22Rv1 (cell line): Measurements from ENCODE around the gene TAF10.

Experiments
- H3K27ac ChIP-seq: fragments of 450-650 bp; 2 replicates; pipeline ENCODE4 v1.5.1; 2017
- ZFX ChIP-seq: fragments of 450-650 bp; IDR thresholded peaks from 2 replicates; pipeline ENCODE4 v1.6.1; 2017; ENCODE audit warnings: antibody characterized with exemption, borderline replicate concordance
- TF ChIP-seq, protein P1 (sequence below): fragments of 450-650 bp; IDR thresholded peaks from 2 replicates; pipeline ENCODE4 v1.5.1; 2017; ENCODE audit warnings: mild to moderate bottlenecking

Gene TAF10

DNA sequence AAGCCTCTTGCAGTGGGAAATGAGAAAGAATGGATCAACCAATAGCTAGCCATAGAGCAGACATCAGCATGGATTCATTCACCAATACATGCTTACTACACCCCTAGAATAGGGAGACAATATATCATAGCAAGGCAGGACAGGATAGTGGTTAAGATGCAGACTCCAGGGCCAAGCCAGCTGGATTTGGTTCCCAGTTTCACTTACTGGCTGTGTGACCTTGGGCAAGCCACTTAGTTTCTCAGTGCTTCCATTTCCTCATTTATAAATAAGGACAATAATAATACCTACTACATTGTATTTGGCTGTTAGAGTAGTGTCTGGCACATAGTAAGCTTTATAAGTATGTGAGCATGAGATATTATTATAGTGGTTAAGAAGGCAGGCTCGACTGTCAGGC, 36.5 kb upstream of the TAF10 start:
- H3K27ac ChIP-seq = no peak overlapping the region

GRCh38 chr11:6647836-6648235, 35.8 kb upstream of the TAF10 start:
- TF ChIP-seq, protein P1, sequence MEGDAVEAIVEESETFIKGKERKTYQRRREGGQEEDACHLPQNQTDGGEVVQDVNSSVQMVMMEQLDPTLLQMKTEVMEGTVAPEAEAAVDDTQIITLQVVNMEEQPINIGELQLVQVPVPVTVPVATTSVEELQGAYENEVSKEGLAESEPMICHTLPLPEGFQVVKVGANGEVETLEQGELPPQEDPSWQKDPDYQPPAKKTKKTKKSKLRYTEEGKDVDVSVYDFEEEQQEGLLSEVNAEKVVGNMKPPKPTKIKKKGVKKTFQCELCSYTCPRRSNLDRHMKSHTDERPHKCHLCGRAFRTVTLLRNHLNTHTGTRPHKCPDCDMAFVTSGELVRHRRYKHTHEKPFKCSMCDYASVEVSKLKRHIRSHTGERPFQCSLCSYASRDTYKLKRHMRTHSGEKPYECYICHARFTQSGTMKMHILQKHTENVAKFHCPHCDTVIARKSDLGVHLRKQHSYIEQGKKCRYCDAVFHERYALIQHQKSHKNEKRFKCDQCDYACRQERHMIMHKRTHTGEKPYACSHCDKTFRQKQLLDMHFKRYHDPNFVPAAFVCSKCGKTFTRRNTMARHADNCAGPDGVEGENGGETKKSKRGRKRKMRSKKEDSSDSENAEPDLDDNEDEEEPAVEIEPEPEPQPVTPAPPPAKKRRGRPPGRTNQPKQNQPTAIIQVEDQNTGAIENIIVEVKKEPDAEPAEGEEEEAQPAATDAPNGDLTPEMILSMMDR = no peak
- TF ChIP-seq ZFX = no peak
- H3K27ac ChIP-seq = no peak overlapping the region

More for the DNA sequence above, 36.5 kb upstream of the TAF10 start:
- TF ChIP-seq ZFX = no peak
- TF ChIP-seq, protein P1 = no peak

DNA sequence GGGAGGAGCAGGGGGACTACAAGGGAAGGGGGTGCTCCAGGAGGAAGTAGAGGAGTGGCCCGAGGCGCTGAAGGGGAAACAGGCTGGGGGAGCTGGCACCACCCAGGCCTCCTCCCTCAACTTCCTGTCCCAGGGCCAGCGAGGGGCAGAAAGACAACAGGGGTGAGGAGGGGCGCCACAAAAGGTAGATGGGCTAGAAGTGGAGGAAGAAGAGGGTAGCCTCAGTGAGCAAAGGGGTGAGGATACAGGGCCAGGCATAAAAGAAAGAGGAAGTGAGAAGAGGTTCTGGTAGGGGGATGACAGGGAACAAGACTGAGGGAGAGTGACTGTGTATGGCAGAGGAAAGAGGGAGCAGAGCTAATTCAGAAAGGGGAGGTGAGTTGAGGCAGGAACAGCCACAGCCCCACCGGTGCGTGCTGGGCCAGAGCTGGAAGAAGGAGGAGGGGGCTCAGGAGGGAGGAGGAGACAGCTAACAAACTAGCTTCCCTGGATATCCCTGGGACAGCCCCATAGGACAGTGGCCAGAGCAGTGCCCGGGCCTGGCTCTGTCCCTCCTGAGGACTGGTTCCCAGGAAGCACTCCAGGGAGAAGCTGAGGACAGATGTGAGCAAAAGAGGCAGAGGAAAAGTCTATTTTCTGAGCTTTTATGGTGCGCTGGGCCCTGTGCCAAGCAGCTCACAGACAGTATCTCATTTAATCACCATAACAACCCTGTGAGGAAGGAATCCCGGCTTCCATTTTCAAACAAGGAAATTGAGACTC, 35.1 kb upstream of the TAF10 start:
- no peak overlapping the region for H3K27ac ChIP-seq
- no peak for TF ChIP-seq ZFX
- TF ChIP-seq, protein P1 = no peak

GRCh38 chr11:6646576-6646917, 34.5 kb upstream of the TAF10 start:
- H3K27ac ChIP-seq = no peak overlapping the region
- TF ChIP-seq, protein P1 = no peak
- TF ChIP-seq ZFX = no peak

GRCh38 chr11:6646071-6646470, 34.1 kb upstream of the TAF10 start:
- H3K27ac ChIP-seq = no peak overlapping the region

DNA sequence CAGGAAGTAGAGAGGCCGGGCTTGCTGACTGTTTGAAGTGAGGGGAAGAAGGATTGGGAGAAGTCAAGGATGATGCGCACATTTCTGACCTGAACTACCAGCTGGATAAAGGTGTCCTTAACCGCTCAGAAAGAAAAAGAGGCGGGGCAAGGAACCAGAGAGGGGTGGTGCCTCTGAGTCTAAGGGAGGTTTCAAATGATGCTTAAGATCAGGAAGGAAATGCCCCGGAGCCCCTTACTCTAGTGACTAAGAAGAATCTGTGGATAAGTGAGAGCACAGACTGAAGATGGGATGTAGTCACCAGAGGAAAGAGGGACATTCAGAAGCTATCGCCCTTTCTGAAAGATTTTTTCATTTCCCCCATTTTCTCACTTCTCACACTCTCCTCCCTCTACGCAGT, 30.9 kb upstream of the TAF10 start:
- no peak overlapping the region for H3K27ac ChIP-seq
- no peak for TF ChIP-seq ZFX
- TF ChIP-seq, protein P1 = no peak

More at GRCh38 chr11:6646071-6646470, 34.1 kb upstream of the TAF10 start:
- no peak for TF ChIP-seq ZFX
- TF ChIP-seq, protein P1 = no peak

- no peak for TF ChIP-seq ZFX
- TF ChIP-seq, protein P1 = no peak
- H3K27ac ChIP-seq = no peak overlapping the region
Measured at GRCh38 chr11:6640985-6641701, 29.1 kb upstream of the TAF10 start.
